Measurements from ENCODE around the gene ANGEL2.

GRCh38 chr1:212983482-212983881 lies 32.2 kb downstream of the ANGEL2 start:
- TF ChIP-seq, protein P1, sequence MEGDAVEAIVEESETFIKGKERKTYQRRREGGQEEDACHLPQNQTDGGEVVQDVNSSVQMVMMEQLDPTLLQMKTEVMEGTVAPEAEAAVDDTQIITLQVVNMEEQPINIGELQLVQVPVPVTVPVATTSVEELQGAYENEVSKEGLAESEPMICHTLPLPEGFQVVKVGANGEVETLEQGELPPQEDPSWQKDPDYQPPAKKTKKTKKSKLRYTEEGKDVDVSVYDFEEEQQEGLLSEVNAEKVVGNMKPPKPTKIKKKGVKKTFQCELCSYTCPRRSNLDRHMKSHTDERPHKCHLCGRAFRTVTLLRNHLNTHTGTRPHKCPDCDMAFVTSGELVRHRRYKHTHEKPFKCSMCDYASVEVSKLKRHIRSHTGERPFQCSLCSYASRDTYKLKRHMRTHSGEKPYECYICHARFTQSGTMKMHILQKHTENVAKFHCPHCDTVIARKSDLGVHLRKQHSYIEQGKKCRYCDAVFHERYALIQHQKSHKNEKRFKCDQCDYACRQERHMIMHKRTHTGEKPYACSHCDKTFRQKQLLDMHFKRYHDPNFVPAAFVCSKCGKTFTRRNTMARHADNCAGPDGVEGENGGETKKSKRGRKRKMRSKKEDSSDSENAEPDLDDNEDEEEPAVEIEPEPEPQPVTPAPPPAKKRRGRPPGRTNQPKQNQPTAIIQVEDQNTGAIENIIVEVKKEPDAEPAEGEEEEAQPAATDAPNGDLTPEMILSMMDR (conservative IDR thresholded peaks at IDR 0.05; ENCODE audit: low read depth in 2 of 2) = no peak
- TF ChIP-seq EZH2 (IDR thresholded peaks at IDR 0.05; ENCODE audit: low read depth, unreplicated experiment) (no peak), EZH2phosphoT487 (IDR thresholded peaks at IDR 0.05; ENCODE audit: unreplicated experiment) (no peak), POLR2AphosphoS5 (IDR thresholded peaks at IDR 0.05; ENCODE audit: low read depth) (peak; percentile 83), REST (IDR thresholded peaks at IDR 0.05; ENCODE audit: unreplicated experiment) (no peak), JUNB (IDR thresholded peaks at IDR 0.05; ENCODE audit: unreplicated experiment) (no peak), STAT1 (IDR thresholded peaks at IDR 0.05; ENCODE audit: unreplicated experiment) (no peak), CREB1 (CRISPR knock-in tag; IDR thresholded peaks at IDR 0.05; ENCODE audit: low read depth) (no peak), ZNF114 (CRISPR knock-in tag; IDR thresholded peaks at IDR 0.05) (no peak), ZNF462 (CRISPR knock-in tag; IDR thresholded peaks at IDR 0.05) (no peak), NANOG (IDR thresholded peaks at IDR 0.05; ENCODE audit: borderline replicate concordance) (no peak), ZNF331 (CRISPR knock-in tag; IDR thresholded peaks at IDR 0.05; ENCODE audit: low read depth) (no peak)
- TF ChIP-seq, protein P2, sequence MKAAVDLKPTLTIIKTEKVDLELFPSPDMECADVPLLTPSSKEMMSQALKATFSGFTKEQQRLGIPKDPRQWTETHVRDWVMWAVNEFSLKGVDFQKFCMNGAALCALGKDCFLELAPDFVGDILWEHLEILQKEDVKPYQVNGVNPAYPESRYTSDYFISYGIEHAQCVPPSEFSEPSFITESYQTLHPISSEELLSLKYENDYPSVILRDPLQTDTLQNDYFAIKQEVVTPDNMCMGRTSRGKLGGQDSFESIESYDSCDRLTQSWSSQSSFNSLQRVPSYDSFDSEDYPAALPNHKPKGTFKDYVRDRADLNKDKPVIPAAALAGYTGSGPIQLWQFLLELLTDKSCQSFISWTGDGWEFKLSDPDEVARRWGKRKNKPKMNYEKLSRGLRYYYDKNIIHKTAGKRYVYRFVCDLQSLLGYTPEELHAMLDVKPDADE (IDR thresholded peaks at IDR 0.05) = no peak
